ENCODE data around the gene ADORA1. TPM values are rescaled to one million over a fixed set of nuclear protein-coding genes. Genes with fewer than 3 reads are reported as not detected.

The ADORA1 gene
- total RNA-seq, 2 experiments from 2014 or later = not detected

DNA sequence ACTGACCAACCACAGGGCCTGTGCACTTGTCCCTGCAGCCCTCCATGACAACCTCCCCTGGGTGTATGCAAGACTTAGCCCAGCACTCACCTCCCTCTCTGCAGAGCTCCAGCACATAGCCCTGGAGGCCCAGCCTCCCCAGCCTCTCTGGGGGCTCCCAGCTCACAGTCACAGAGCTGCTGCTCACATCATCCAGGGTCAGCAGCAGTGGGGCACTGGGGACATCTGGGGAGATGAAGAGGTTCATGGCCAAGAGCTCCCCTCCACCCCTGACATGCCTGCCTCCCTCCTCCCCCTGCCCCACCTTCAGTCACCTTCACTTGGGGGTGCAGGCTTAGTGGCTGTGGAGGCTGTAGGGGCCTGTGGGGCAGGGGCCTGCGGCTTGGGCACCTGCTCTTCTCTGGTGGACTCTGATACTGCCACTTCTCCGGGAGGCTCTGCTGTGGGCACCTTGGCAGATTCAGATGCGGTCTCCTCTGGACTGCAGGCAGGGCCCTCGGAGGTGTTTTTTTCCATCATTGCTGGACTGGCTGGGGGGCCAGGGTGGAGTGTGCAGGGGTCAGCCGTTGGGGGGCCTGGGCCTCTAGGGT lies 47.8 kb downstream of the ADORA1 start, which contains the start of gene MYBPH:
Gene MYBPH (minus strand): TSS at position 590 of the 590 bp plus-strand sequence. CDS start 71 bp downstream, at position 519.
- Histone ChIP-seq H3K4me3 (ENCODE audit: low read depth, low read length, poor library complexity, severe bottlenecking) (no peak within 1 kb of the TSS), H3K36me3 (ENCODE audit: insufficient read depth, low read length) (no peaks in the 10 kb centered on the region), H3K9me3 (ENCODE audit: low read length) (no peaks in the 10 kb centered on the region), H2AFZ (ENCODE audit: low read length) (no peak within 1 kb of the TSS), H3K27ac (ENCODE audit: low read depth, low read length, poor library complexity, severe bottlenecking) (no peak within 1 kb of the TSS), H3K4me1 (ENCODE audit: insufficient read depth, low read length, poor library complexity, severe bottlenecking) (no peaks in the 10 kb centered on the region), H3K79me2 (ENCODE audit: insufficient read depth, low read depth, low read length) (no peaks in the 10 kb centered on the region), H3K4me2 (ENCODE audit: low read length) (no peak within 1 kb of the TSS), H3K9me2 (ENCODE audit: insufficient read depth, low read length) (no peaks in the 10 kb centered on the region), H4K20me1 (ENCODE audit: insufficient read depth, low read length) (no peaks in the 10 kb centered on the region)
- POLR2A ChIA-PET = no interaction called here
- CTCF ChIA-PET (ENCODE audit: unreplicated experiment) = interaction anchor here (0.7 kb wide), 1 partner anchor 1015 kb away, joined by 3 read pairs; the partner anchor contains the start of gene PTPN7
- no peak for TF ChIP-seq EZH2phosphoT487 (IDR thresholded peaks at IDR 0.05; ENCODE audit: borderline replicate concordance, low read depth, low read length)
- TF ChIP-seq, protein P1, sequence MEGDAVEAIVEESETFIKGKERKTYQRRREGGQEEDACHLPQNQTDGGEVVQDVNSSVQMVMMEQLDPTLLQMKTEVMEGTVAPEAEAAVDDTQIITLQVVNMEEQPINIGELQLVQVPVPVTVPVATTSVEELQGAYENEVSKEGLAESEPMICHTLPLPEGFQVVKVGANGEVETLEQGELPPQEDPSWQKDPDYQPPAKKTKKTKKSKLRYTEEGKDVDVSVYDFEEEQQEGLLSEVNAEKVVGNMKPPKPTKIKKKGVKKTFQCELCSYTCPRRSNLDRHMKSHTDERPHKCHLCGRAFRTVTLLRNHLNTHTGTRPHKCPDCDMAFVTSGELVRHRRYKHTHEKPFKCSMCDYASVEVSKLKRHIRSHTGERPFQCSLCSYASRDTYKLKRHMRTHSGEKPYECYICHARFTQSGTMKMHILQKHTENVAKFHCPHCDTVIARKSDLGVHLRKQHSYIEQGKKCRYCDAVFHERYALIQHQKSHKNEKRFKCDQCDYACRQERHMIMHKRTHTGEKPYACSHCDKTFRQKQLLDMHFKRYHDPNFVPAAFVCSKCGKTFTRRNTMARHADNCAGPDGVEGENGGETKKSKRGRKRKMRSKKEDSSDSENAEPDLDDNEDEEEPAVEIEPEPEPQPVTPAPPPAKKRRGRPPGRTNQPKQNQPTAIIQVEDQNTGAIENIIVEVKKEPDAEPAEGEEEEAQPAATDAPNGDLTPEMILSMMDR (conservative IDR thresholded peaks at IDR 0.05; ENCODE audit: low read length) = no peak
- intact Hi-C loops (cut with micrococcal nuclease; ENCODE audit: unreplicated experiment) = no loop called here
- no TSS peak for BruUV-seq (replicated peaks)
- no peak for DNase-seq (ENCODE audit: low spot score)

DNA sequence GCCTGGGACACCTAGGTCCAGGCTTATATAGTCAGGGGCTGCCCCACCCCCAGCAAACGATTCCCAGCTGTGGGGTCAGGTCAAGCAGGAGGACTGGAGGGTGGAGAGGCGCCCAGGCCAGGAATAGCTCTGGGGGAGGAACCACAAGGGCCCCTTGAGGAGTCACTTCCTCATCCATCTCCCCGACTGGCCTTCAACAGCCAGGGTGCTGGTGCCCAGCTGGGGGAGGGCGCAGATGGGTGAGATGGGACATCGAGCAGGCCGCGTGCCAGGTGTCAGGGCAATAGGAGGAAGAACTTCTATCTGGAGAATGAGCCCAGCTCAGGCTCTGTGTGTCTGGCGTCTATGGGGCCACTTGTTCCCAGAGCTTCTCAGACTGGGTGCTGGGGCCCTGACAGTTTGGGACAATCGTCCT lies 48.3 kb downstream of the ADORA1 start:
- intact Hi-C loops (cut with micrococcal nuclease; ENCODE audit: unreplicated experiment) = no loop called here
- Histone ChIP-seq H3K79me2 (ENCODE audit: insufficient read depth, low read depth, low read length) (no peaks in the 10 kb centered on the region), H3K4me1 (ENCODE audit: insufficient read depth, low read length, poor library complexity, severe bottlenecking) (no peaks in the 10 kb centered on the region), H3K9me2 (ENCODE audit: insufficient read depth, low read length) (no peaks in the 10 kb centered on the region), H3K4me3 (ENCODE audit: low read depth, low read length, poor library complexity, severe bottlenecking) (no peak overlapping the region), H2AFZ (ENCODE audit: low read length) (no peak overlapping the region), H3K27ac (ENCODE audit: low read depth, low read length, poor library complexity, severe bottlenecking) (no peak overlapping the region), H3K9me3 (ENCODE audit: low read length) (no peaks in the 10 kb centered on the region), H3K4me2 (ENCODE audit: low read length) (no peak overlapping the region), H4K20me1 (ENCODE audit: insufficient read depth, low read length) (no peaks in the 10 kb centered on the region), H3K36me3 (ENCODE audit: insufficient read depth, low read length) (no peaks in the 10 kb centered on the region)
- no peak for DNase-seq (ENCODE audit: low spot score)
- no TSS peak for BruUV-seq (replicated peaks)
- ChIA-PET CTCF (ENCODE audit: unreplicated experiment) (no interaction called here), POLR2A (no interaction called here)
- TF ChIP-seq EZH2phosphoT487 (IDR thresholded peaks at IDR 0.05; ENCODE audit: borderline replicate concordance, low read depth, low read length) = no peak

DNA sequence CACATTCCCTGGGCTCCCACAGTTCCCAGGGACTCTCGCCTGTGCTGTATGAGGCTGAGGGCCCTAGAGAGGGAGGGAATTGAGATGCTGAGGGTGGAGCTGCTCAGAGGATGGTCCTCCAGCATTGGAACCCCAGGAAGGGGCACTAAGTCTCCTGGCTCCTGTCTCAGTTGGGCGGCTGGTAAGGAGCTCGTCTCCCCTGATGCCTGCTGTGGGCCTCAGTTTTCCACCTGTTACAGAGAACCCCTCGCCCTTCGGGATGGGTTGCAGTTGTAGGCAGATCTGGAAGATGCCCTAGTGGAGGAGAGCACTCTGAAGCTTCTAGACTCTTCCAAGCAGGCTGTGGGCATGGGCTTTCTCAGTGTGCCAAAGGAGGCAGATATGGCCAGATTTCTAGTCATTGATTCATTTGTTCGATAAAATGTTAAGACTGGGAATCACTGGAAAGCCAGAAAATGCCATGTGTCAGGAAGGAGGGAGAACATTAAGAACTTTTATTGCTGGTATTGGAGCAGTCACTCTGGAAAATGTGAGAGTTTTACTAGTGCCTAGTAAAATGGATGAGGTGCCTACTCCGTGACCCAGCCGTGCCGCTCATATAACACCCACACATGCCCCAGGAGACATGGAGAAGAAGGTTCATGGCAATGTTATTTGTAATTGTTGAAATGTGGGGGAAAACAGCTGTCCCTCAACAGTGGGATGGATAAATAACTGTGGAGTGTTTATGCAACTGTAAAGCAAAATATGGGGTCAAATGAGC lies 48.9 kb downstream of the ADORA1 start:
- H3K36me3 ChIP-seq (ENCODE audit: insufficient read depth, low read length) = no peaks in the 10 kb centered on the region
- no peak for TF ChIP-seq EZH2phosphoT487 (IDR thresholded peaks at IDR 0.05; ENCODE audit: borderline replicate concordance, low read depth, low read length)
- TF ChIP-seq, protein P1 (conservative IDR thresholded peaks at IDR 0.05; ENCODE audit: low read length) = no peak
- BruUV-seq (replicated peaks) = no TSS peak
- H3K9me3 ChIP-seq (ENCODE audit: low read length) = no peaks in the 10 kb centered on the region
- no peak for DNase-seq (ENCODE audit: low spot score)
- no peak overlapping the region for H3K27ac ChIP-seq (ENCODE audit: low read depth, low read length, poor library complexity, severe bottlenecking)
- ChIA-PET CTCF (ENCODE audit: unreplicated experiment) (no interaction called here), POLR2A (no interaction called here)
- H2AFZ ChIP-seq (ENCODE audit: low read length) = no peak overlapping the region
- H3K4me1 ChIP-seq (ENCODE audit: insufficient read depth, low read length, poor library complexity, severe bottlenecking) = no peaks in the 10 kb centered on the region
- no peak overlapping the region for H3K4me3 ChIP-seq (ENCODE audit: low read depth, low read length, poor library complexity, severe bottlenecking)
- no peak overlapping the region for H3K4me2 ChIP-seq (ENCODE audit: low read length)
- intact Hi-C loops (cut with micrococcal nuclease; ENCODE audit: unreplicated experiment) = no loop called here
- no peaks in the 10 kb centered on the region for H4K20me1 ChIP-seq (ENCODE audit: insufficient read depth, low read length)
- no peaks in the 10 kb centered on the region for H3K79me2 ChIP-seq (ENCODE audit: insufficient read depth, low read depth, low read length)
- H3K9me2 ChIP-seq (ENCODE audit: insufficient read depth, low read length) = no peaks in the 10 kb centered on the region
